Panc1 (cell line): ENCODE data around the gene CNTNAP4. TPM values are rescaled to one million over a fixed set of nuclear protein-coding genes. Genes with fewer than 3 reads are reported as not detected.

Experiments used
- ATAC-seq: fragments of 200-7000 bp; cut with Tn5 transposase; 2 replicates; pipeline ENCODE4 v1.9.1; 2020; ENCODE audit warnings: mild to moderate bottlenecking, moderate library complexity
- BruUV-seq: library from RNA; stranded (reverse); fragments of 400-500 nt; replicated peaks from 2 replicates; lab custom pipeline; 2021; lab: Mats Ljungman, UMichigan
- CTCF ChIA-PET: fragments of 300-600 bp; sonication (Branson Sonifier 250); formaldehyde crosslinking; loops from one replicate; lab custom pipeline; 2022; ENCODE audit warnings: antibody characterized with exemption; lab: Charles Lee
- POLR2A ChIA-PET: fragments of 300-600 bp; sonication (Branson Sonifier 250); formaldehyde crosslinking; loops from one replicate; lab custom pipeline; 2022; ENCODE audit warnings: antibody characterized with exemption; lab: Charles Lee
- DNase-seq: peaks from one replicate; pipeline ENCODE4 v3.0.0-alpha.2; 2010; ENCODE audit warnings: low read depth, low spot score
- H3K27ac ChIP-seq: 2 replicates; pipeline ENCODE4 v1.5.1; 2011; ENCODE audit warnings: mild to moderate bottlenecking, low read length, inconsistent platforms
- H3K27me3 ChIP-seq: fragments of 200-500 bp; sonication (Bioruptor generic); 2 replicates; pipeline ENCODE4 v1.6.0; 2014; ENCODE audit warnings: low read length, inconsistent platforms; ENCODE audit not compliant: control insufficient read depth, insufficient read depth
- H3K36me3 ChIP-seq: fragments of 200-500 bp; sonication (Bioruptor generic); 2 replicates; pipeline ENCODE4 v1.5.1; 2014; ENCODE audit warnings: inconsistent platforms, mild to moderate bottlenecking, low read length, moderate library complexity; ENCODE audit not compliant: control insufficient read depth, insufficient read depth
- H3K4me1 ChIP-seq: 2 replicates; pipeline ENCODE4 v1.5.1; 2011; ENCODE audit warnings: inconsistent platforms, mild to moderate bottlenecking, low read length, moderate library complexity; ENCODE audit not compliant: control insufficient read depth, insufficient read depth
- H3K4me3 ChIP-seq, 2 experiments: 2 replicates each; pipeline ENCODE4 v1.5.1; 2011 to 2012; ENCODE audit warnings: low read depth in 2 of 2, low read length in 2 of 2, mild to moderate bottlenecking in 2 of 2, inconsistent platforms in 1 of 2, moderate library complexity in 1 of 2
- H3K9me3 ChIP-seq: fragments of 200-500 bp; sonication (Bioruptor generic); 2 replicates; pipeline ENCODE4 v1.5.1; 2014; ENCODE audit warnings: low read depth, mild to moderate bottlenecking, inconsistent platforms, low read length, moderate library complexity; ENCODE audit not compliant: control insufficient read depth, insufficient read depth
- POLR2AphosphoS5 ChIP-seq: IDR thresholded peaks from 2 replicates; pipeline ENCODE4 v1.6.1; 2012; ENCODE audit warnings: mild to moderate bottlenecking, low read depth, low read length, moderate library complexity
- REST ChIP-seq, 2 experiments: IDR thresholded peaks; 2 replicates each; pipeline ENCODE4 v1.6.1; 2011 to 2012; ENCODE audit warnings: low read depth in 2 of 2, control low read depth in 1 of 2, low read length in 1 of 2, mild to moderate bottlenecking in 1 of 2, moderate library complexity in 1 of 2; ENCODE audit not compliant: insufficient read depth in 1 of 2
- SIN3A ChIP-seq: IDR thresholded peaks from 2 replicates; pipeline ENCODE4 v1.6.1; 2012; ENCODE audit warnings: low read depth, mild to moderate bottlenecking, low read length, moderate library complexity, borderline replicate concordance; ENCODE audit not compliant: insufficient read depth
- TCF7L2 ChIP-seq: IDR thresholded peaks from 2 replicates; pipeline ENCODE4 v1.6.1; 2011; ENCODE audit warnings: mild to moderate bottlenecking, low read depth, low read length, inconsistent platforms
- in situ Hi-C: cut with HindIII; loops from 2 replicates; pipeline ENCODE4 v1.10.0; 2016; ENCODE audit warnings: low sequenced_read_pairs, low pct_unique_long_range_greater_than_20kb
- intact Hi-C: fragments of 100-400 bp; cut with micrococcal nuclease; formaldehyde crosslinking; loops from one replicate; pipeline ENCODE4 v1.10.0; 2022; ENCODE audit not compliant: unreplicated experiment
- total RNA-seq: library from RNA; stranded (reverse); gene quantifications from one replicate; pipeline ENCODE4 v1.2.1, GENCODE V29; 2021; ENCODE audit not compliant: unreplicated experiment
- TF ChIP-seq, protein P1 (sequence below): fragments of 450-650 bp; IDR thresholded peaks from 2 replicates; pipeline ENCODE4 v1.5.1; 2017; ENCODE audit warnings: mild to moderate bottlenecking

CNTNAP4 gene
- total RNA-seq, 1 experiment from 2014 or later = not detected

DNA sequence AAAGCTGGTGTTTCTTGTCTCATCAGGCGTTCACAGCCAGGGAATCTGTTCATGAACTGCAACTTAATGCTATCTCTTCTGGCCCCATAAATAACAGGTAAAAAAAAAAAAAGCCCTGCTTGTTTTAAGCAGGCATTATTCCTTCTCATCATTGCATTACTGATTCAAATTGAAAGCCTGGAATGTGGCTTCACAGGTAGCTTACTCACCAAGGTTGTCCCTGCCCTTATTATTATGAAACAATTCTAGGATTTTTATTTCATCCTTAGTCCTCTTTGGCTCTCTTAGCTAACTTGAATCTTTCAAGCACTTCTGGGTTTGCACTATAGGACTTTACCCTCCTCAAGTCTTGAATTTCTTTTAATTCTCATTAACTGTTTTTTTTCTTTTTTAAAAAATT, 113.3 kb downstream of the CNTNAP4 start:
- in situ Hi-C loops = no loop called here
- POLR2A ChIA-PET = no interaction called here

DNA sequence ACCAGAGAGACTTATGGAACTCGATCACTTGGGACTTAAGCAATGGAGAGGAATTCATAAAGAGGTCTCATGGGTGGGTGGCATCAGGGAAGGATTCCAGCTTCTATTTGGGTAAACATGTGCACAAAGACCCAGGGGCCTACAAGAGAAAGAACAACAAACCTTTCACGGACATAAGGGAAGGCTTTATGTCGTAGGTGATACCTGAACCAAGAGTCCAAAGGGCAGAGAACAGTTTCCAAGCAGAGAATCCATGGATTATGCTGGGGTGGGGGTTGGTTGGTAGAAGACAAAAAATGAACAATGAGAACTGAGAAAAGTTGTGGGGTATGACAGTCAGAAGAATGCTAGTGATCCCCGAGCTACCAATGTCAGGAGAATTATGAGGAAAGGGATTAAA, 119.8 kb downstream of the CNTNAP4 start:
- no TSS peak for BruUV-seq
- TF ChIP-seq SIN3A (no peak), TCF7L2 (no peak), REST (IDR thresholded peaks at IDR 0.05; ENCODE audit: insufficient read depth in 1 of 2, low read depth in 2 of 2, low read length in 1 of 2) (no peak), POLR2AphosphoS5 (no peak)
- TF ChIP-seq, protein P1, sequence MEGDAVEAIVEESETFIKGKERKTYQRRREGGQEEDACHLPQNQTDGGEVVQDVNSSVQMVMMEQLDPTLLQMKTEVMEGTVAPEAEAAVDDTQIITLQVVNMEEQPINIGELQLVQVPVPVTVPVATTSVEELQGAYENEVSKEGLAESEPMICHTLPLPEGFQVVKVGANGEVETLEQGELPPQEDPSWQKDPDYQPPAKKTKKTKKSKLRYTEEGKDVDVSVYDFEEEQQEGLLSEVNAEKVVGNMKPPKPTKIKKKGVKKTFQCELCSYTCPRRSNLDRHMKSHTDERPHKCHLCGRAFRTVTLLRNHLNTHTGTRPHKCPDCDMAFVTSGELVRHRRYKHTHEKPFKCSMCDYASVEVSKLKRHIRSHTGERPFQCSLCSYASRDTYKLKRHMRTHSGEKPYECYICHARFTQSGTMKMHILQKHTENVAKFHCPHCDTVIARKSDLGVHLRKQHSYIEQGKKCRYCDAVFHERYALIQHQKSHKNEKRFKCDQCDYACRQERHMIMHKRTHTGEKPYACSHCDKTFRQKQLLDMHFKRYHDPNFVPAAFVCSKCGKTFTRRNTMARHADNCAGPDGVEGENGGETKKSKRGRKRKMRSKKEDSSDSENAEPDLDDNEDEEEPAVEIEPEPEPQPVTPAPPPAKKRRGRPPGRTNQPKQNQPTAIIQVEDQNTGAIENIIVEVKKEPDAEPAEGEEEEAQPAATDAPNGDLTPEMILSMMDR = no peak
- Histone ChIP-seq H3K4me1 (no peaks in the 10 kb centered on the region), H3K4me3 (no peak overlapping the region), H3K36me3 (no peaks in the 10 kb centered on the region), H3K27me3 (no peaks in the 10 kb centered on the region), H3K27ac (no peak overlapping the region), H3K9me3 (no peaks in the 10 kb centered on the region)
- in situ Hi-C loops (no loop called here), intact Hi-C loops (no loop called here)
- ATAC-seq (no peak), DNase-seq (no peak)
- CTCF ChIA-PET = no interaction called here
- POLR2A ChIA-PET = no interaction called here

More for the DNA sequence above, 113.3 kb downstream of the CNTNAP4 start:
- Histone ChIP-seq H3K27ac (no peak overlapping the region), H3K4me1 (no peaks in the 10 kb centered on the region), H3K36me3 (no peaks in the 10 kb centered on the region), H3K27me3 (no peaks in the 10 kb centered on the region), H3K9me3 (no peaks in the 10 kb centered on the region), H3K4me3 (no peak overlapping the region)
- CTCF ChIA-PET = interaction anchor here (0.7 kb wide), 1 partner anchor 78 kb away, joined by 3 read pairs; no protein-coding TSS in a partner anchor
- ATAC-seq = no peak
- intact Hi-C loops = no loop called here
- BruUV-seq = no TSS peak
- TF ChIP-seq POLR2AphosphoS5 = no peak
- no peak for TF ChIP-seq REST (IDR thresholded peaks at IDR 0.05; ENCODE audit: insufficient read depth in 1 of 2, low read depth in 2 of 2, low read length in 1 of 2)
- no peak for TF ChIP-seq SIN3A
- TF ChIP-seq TCF7L2 = no peak
- TF ChIP-seq, protein P1 = no peak
- DNase-seq = no peak
